PFSK-1 (cell line): ENCODE measurements around the gene TMEM203.
A peak's percentile ranks its signal among the peaks of the same experiment; 100 is the strongest.

ENCODE experiments used
- FOXP2 ChIP-seq: optimal IDR thresholded peaks from 2 replicates; pipeline ENCODE3; 2011; ENCODE audit warnings: borderline replicate concordance, control low read depth, inconsistent platforms; ENCODE audit not compliant: insufficient read depth; ENCODE audit errors: extremely low read length, extremely low read depth
- POLR2AphosphoS5 ChIP-seq: IDR thresholded peaks from 2 replicates; pipeline ENCODE4 v1.6.1; 2012; ENCODE audit warnings: low read depth, mild to moderate bottlenecking, control low read depth, low read length, moderate library complexity
- SIN3A ChIP-seq: IDR thresholded peaks from 2 replicates; pipeline ENCODE4 v1.6.1; 2012; ENCODE audit warnings: mild to moderate bottlenecking, low read length, moderate library complexity, borderline replicate concordance; ENCODE audit not compliant: insufficient read depth
- TAF1 ChIP-seq: IDR thresholded peaks from 2 replicates; pipeline ENCODE4 v1.6.1; 2012; ENCODE audit warnings: low read length, control low read depth, borderline replicate concordance; ENCODE audit not compliant: insufficient read depth
- TF ChIP-seq, protein P1 (sequence below), 2 experiments: IDR thresholded peaks; 2 replicates each; pipeline versions ENCODE4 v1.6.1 to v1.8.0; 2011 to 2012; ENCODE audit warnings: low read depth in 2 of 2, low read length in 2 of 2, control low read depth in 1 of 2, inconsistent platforms in 1 of 2, mild to moderate bottlenecking in 1 of 2, moderate library complexity in 1 of 2; ENCODE audit not compliant: insufficient read depth in 1 of 2

Gene TMEM203

DNA sequence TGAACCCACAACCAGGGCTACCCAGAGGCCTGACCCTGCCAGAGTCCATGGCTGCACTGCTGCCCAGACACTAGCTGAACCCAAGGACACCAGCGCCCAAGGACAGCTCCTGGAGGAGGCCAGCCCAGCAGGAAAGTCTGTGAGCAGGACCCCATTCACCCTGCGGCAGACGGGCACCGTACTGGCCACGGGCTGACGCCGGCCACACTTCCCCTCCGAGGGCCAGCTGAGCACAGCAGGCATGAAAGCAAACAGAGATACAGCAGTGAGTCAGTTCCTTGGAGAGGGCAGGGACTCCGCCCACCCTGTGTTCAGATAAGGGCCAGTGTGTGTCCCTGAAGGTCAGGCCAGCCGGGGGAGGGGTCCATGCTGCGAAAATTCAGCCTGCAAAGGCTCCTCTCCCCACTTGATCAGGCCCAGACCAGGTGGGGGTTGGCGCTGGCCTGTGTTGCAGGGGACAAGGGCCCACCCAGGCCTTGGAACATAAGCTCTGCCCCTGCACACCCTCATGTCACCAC, 13.4 kb upstream of the TMEM203 start:
- TF ChIP-seq, protein P1, sequence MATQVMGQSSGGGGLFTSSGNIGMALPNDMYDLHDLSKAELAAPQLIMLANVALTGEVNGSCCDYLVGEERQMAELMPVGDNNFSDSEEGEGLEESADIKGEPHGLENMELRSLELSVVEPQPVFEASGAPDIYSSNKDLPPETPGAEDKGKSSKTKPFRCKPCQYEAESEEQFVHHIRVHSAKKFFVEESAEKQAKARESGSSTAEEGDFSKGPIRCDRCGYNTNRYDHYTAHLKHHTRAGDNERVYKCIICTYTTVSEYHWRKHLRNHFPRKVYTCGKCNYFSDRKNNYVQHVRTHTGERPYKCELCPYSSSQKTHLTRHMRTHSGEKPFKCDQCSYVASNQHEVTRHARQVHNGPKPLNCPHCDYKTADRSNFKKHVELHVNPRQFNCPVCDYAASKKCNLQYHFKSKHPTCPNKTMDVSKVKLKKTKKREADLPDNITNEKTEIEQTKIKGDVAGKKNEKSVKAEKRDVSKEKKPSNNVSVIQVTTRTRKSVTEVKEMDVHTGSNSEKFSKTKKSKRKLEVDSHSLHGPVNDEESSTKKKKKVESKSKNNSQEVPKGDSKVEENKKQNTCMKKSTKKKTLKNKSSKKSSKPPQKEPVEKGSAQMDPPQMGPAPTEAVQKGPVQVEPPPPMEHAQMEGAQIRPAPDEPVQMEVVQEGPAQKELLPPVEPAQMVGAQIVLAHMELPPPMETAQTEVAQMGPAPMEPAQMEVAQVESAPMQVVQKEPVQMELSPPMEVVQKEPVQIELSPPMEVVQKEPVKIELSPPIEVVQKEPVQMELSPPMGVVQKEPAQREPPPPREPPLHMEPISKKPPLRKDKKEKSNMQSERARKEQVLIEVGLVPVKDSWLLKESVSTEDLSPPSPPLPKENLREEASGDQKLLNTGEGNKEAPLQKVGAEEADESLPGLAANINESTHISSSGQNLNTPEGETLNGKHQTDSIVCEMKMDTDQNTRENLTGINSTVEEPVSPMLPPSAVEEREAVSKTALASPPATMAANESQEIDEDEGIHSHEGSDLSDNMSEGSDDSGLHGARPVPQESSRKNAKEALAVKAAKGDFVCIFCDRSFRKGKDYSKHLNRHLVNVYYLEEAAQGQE (IDR thresholded peaks at IDR 0.05; ENCODE audit: insufficient read depth in 1 of 2, low read depth in 2 of 2, low read length in 2 of 2), result no peak
- no peak for TF ChIP-seq SIN3A
- TF ChIP-seq FOXP2, result no peak
- no peak for TF ChIP-seq TAF1
- no peak for TF ChIP-seq POLR2AphosphoS5

DNA sequence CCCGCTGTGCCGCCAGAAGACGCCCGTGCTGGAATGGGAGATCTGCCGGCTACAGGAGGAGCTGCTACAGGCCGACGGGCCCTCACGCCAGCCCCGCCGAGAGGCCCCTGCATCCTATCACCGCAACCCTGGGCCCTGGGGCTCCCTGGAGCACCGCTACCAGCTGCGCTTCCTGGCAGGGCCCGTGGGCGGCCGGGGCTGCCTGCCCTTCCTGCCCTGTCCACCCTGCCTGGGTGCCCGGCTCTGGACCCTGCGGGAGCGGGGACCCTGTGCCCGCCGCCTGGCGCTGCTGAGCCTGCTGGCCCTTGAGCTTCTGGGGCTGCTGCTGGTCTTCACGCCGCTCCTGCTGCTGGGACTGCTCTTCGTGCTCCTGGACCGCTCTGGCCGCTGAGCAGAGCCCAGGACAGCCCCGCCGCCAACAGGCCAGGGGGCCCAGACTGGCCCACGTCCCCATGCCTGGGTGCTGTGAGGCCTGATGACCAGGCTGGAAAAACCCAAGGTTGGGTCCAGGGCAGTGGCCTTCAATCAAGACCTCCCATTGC, 12.8 kb upstream of the TMEM203 start:
- TF ChIP-seq, protein P1 (IDR thresholded peaks at IDR 0.05; ENCODE audit: insufficient read depth in 1 of 2, low read depth in 2 of 2, low read length in 2 of 2), result no peak
- TF ChIP-seq SIN3A (no peak), POLR2AphosphoS5 (no peak), FOXP2 (no peak)

DNA sequence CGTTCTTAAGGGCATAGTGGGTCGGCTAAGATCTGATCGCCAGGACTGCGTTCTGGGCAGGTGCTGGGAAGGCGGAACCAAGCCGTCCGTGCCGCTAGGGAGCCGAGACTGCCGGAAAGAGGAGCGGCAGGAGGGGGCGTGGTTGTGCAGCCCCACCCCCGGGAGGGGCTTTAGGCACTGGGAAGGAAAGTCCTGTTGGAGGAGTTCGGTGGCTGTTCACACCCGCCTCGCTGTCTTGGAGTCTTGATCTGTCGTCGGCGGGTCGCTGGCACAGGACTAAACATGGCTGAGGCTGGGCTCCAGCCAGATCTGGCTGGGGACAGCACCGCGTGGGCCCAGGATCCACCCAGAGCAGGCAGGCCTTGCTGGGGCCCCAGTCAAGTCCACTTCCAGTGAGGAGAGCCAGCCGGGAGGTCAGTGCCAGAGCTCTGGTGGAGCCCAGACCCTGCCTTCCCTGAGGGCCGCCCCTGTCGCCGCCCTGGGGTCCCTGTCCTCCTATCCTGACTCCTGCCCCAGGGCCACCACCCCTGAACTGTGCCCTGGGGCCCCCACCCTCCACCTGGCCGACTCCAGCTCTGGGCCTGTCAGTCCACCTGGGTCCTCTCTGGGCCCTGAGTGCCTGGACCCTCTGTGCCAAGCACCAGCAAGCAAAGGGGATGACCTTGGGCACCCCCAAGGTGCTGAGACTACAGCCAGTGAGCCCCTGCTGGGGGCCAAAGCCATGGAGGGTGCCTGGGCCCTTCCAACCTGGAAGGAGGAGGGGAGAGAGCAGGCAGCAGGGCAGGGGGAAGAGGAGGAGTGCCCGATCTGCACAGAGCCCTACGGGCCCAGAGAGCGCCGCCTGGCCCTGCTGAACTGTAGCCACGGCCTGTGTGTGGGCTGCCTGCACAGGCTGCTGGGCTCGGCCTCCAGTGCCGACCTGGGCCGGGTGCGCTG, 12.1 kb upstream of the TMEM203 start:
- no peak for TF ChIP-seq SIN3A
- TF ChIP-seq TAF1, result 0 out of 2 replicates have a peak, but pooled peaks have one; percentile 45
- TF ChIP-seq POLR2AphosphoS5, result peak; percentile 86

DNA sequence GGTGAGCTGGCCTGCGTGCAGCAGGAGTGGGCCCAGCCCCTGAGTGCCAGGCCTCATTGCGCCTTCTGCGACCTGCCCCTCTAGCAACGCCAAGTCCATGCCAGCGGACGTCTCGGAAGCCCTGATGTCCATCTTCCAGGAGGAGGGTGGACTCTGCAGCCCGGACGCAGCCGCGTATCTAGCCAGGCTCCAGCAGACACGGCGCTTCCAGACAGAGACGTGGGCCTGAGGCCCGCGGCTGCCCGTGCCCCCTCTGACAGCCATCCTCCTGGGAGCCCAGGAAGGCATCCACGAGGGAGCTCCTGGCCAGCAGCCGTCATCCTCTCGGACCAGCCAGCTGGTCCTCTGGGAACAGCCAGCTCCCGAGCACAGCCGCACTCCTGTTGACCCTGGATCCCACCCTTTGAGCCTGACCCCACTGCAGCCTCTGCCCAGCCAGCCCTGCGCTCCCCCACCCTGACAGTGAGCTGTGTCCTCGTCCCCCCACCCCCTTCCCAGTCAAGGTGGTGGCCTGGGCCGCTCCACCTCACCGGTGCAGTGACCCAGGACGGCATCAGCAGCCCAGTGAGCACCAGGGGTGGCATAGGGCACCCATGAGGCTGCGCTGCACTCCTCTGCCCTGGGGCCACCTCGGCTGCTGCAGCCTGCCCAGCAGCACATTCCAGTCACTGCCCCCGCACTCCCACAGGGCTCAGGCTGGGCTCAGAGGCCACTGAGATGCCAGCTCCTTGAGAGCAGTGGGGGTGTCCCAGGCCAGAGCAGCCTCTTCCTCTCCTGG, 10.9 kb upstream of the TMEM203 start:
- TF ChIP-seq, protein P1 (IDR thresholded peaks at IDR 0.05; ENCODE audit: insufficient read depth in 1 of 2, low read depth in 2 of 2, low read length in 2 of 2), result no peak
- TF ChIP-seq POLR2AphosphoS5 (no peak), FOXP2 (no peak), SIN3A (no peak), TAF1 (no peak)

DNA sequence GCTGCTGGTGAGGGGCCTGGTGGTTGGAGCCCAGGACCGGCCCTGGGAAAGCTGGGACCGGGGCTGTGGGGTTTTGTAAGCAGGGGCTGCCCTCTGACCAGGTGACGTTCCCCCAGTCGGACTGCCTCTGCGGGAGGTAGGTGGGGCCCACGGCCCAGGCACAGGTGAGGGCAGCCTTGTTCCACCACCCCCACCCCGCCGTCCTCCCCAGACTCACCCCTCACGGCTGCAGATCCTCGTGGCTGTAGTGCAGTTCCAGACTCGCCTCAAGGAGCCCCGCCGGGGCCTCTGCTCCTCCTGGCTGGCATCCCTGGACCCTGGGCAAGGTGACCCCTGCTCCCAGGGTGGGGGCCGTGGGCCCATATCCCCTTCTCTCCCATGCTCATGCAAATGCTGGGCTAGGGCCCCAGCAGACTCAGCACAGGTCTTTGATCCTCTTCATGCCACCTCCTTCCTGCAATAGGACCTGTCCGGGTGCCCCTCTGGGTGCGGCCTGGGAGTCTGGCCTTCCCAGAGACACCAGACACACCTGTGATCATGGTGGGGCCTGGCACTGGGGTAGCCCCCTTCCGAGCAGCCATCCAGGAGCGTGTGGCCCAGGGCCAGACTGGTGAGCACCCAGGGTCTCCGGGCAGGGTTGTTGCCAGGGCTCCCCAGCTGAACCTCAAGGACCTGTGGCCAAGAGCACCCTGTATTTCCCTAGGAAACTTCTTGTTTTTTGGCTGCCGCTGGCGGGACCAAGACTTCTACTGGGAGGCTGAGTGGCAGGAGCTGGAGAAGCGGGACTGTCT, 9.9 kb upstream of the TMEM203 start:
- TF ChIP-seq SIN3A, result no peak
- no peak for TF ChIP-seq TAF1
- TF ChIP-seq, protein P1 (IDR thresholded peaks at IDR 0.05; ENCODE audit: insufficient read depth in 1 of 2, low read depth in 2 of 2, low read length in 2 of 2), result no peak
- no peak for TF ChIP-seq POLR2AphosphoS5
- TF ChIP-seq FOXP2, result no peak
